ENCODE results near the gene SNRK. TPM values are rescaled to one million over a fixed set of nuclear protein-coding genes. Genes with fewer than 3 reads are reported as not detected.
"Not testable (repeated sequence)": the region's sequence is repeated elsewhere in the genome, so short reads cannot be mapped to it uniquely, and the experiment has no call there.

SNRK gene
- total RNA-seq, 1 donor from 2014 or later: 50.6 TPM

GRCh38 chr3:43347774-43348173, 61.4 kb downstream of the SNRK start:
- H3K4me3 ChIP-seq (ENCODE audit: low read length in 3 of 3): no peak overlapping the region
- peaks cover 0 to 2% (median 0%) of the 10 kb centered on the region in 3 donors for H3K9me3 ChIP-seq (ENCODE audit: control insufficient read depth in 3 of 3, low read length in 3 of 3)
- peaks cover 46 to 52% (median 47%) of the 10 kb centered on the region in 3 donors for H3K36me3 ChIP-seq (ENCODE audit: control insufficient read depth in 3 of 3, insufficient read depth in 3 of 3, low read length in 3 of 3)
- no peaks in the 10 kb centered on the region for H3K27me3 ChIP-seq (ENCODE audit: control insufficient read depth in 3 of 3, insufficient read depth in 3 of 3, low read length in 3 of 3)
- peaks cover 0 to 6% (median 3%) of the 10 kb centered on the region in 3 donors for H3K4me1 ChIP-seq (ENCODE audit: control insufficient read depth in 3 of 3, insufficient read depth in 3 of 3, low read length in 3 of 3)
- H3K9ac ChIP-seq (ENCODE audit: low read depth in 1 of 3, low read length in 3 of 3): no peak overlapping the region
- no peak overlapping the region for H3K27ac ChIP-seq (ENCODE audit: low read depth, low read length)

- Histone ChIP-seq H3K27me3 (ENCODE audit: control insufficient read depth in 3 of 3, insufficient read depth in 3 of 3, low read length in 3 of 3) (no peaks in the 10 kb centered on the region), H3K9ac (ENCODE audit: low read depth in 1 of 3, low read length in 3 of 3) (no peak overlapping the region), H3K4me1 (ENCODE audit: control insufficient read depth in 3 of 3, insufficient read depth in 3 of 3, low read length in 3 of 3) (peaks cover 0 to 6% (median 3%) of the 10 kb centered on the region in 3 donors), H3K9me3 (ENCODE audit: control insufficient read depth in 3 of 3, low read length in 3 of 3) (peaks cover 0 to 3% (median 0%) of the 10 kb centered on the region in 3 donors), H3K36me3 (ENCODE audit: control insufficient read depth in 3 of 3, insufficient read depth in 3 of 3, low read length in 3 of 3) (peaks cover 43 to 49% (median 45%) of the 10 kb centered on the region in 3 donors), H3K4me3 (ENCODE audit: low read length in 3 of 3) (no peak overlapping the region), H3K27ac (ENCODE audit: low read depth, low read length) (no peak overlapping the region)
Observed at GRCh38 chr3:43348350-43348749, 62.0 kb downstream of the SNRK start.

- H3K9me3 ChIP-seq (ENCODE audit: control insufficient read depth in 3 of 3, low read length in 3 of 3): peaks cover 0 to 9% (median 0%) of the 10 kb centered on the region in 3 donors
- H3K4me3 ChIP-seq (ENCODE audit: low read length in 3 of 3): no peak overlapping the region
- no peak overlapping the region for H3K9ac ChIP-seq (ENCODE audit: low read depth in 1 of 3, low read length in 3 of 3)
- peaks cover 0 to 6% (median 3%) of the 10 kb centered on the region in 3 donors for H3K4me1 ChIP-seq (ENCODE audit: control insufficient read depth in 3 of 3, insufficient read depth in 3 of 3, low read length in 3 of 3)
- no peaks in the 10 kb centered on the region for H3K27me3 ChIP-seq (ENCODE audit: control insufficient read depth in 3 of 3, insufficient read depth in 3 of 3, low read length in 3 of 3)
- no peak overlapping the region for H3K27ac ChIP-seq (ENCODE audit: low read depth, low read length)
- H3K36me3 ChIP-seq (ENCODE audit: control insufficient read depth in 3 of 3, insufficient read depth in 3 of 3, low read length in 3 of 3): peaks cover 37 to 43% (median 38%) of the 10 kb centered on the region in 3 donors
Observed at GRCh38 chr3:43348852-43349574, 62.7 kb downstream of the SNRK start.

GRCh38 chr3:43349716-43350115, 63.4 kb downstream of the SNRK start:
- H3K36me3 ChIP-seq (ENCODE audit: control insufficient read depth in 3 of 3, insufficient read depth in 3 of 3, low read length in 3 of 3): peaks cover 32 to 41% (median 37%) of the 10 kb centered on the region in 3 donors
- no peak overlapping the region for H3K4me3 ChIP-seq (ENCODE audit: low read length in 3 of 3)
- H3K27ac ChIP-seq (ENCODE audit: low read depth, low read length): no peak overlapping the region
- no peak overlapping the region for H3K9ac ChIP-seq (ENCODE audit: low read depth in 1 of 3, low read length in 3 of 3)
- H3K4me1 ChIP-seq (ENCODE audit: control insufficient read depth in 3 of 3, insufficient read depth in 3 of 3, low read length in 3 of 3): peaks cover 0 to 6% (median 3%) of the 10 kb centered on the region in 3 donors
- H3K9me3 ChIP-seq (ENCODE audit: control insufficient read depth in 3 of 3, low read length in 3 of 3): peaks cover 0 to 10% (median 0%) of the 10 kb centered on the region in 3 donors
- no peaks in the 10 kb centered on the region for H3K27me3 ChIP-seq (ENCODE audit: control insufficient read depth in 3 of 3, insufficient read depth in 3 of 3, low read length in 3 of 3)

GRCh38 chr3:43353393-43353792, 67.1 kb downstream of the SNRK start:
- H3K4me3 ChIP-seq (ENCODE audit: low read length in 3 of 3): no peak overlapping the region
- H3K27me3 ChIP-seq (ENCODE audit: control insufficient read depth in 3 of 3, insufficient read depth in 3 of 3, low read length in 3 of 3): no peaks in the 10 kb centered on the region
- no peak overlapping the region for H3K9ac ChIP-seq (ENCODE audit: low read depth in 1 of 3, low read length in 3 of 3)
- H3K4me1 ChIP-seq (ENCODE audit: control insufficient read depth in 3 of 3, insufficient read depth in 3 of 3, low read length in 3 of 3): peaks cover 0 to 3% (median 3%) of the 10 kb centered on the region in 3 donors
- no peak overlapping the region for H3K27ac ChIP-seq (ENCODE audit: low read depth, low read length)
- peaks cover 12 to 14% (median 14%) of the 10 kb centered on the region in 3 donors for H3K36me3 ChIP-seq (ENCODE audit: control insufficient read depth in 3 of 3, insufficient read depth in 3 of 3, low read length in 3 of 3)
- H3K9me3 ChIP-seq (ENCODE audit: control insufficient read depth in 3 of 3, low read length in 3 of 3): peaks cover 0 to 10% (median 0%) of the 10 kb centered on the region in 3 donors

GRCh38 chr3:43353923-43354670, 67.8 kb downstream of the SNRK start:
- Histone ChIP-seq H3K4me1 (ENCODE audit: control insufficient read depth in 3 of 3, insufficient read depth in 3 of 3, low read length in 3 of 3) (peaks cover 0 to 3% (median 3%) of the 10 kb centered on the region in 3 donors), H3K36me3 (ENCODE audit: control insufficient read depth in 3 of 3, insufficient read depth in 3 of 3, low read length in 3 of 3) (peaks cover 7 to 11% (median 8%) of the 10 kb centered on the region in 3 donors), H3K4me3 (ENCODE audit: low read length in 3 of 3) (no peak overlapping the region), H3K27me3 (ENCODE audit: control insufficient read depth in 3 of 3, insufficient read depth in 3 of 3, low read length in 3 of 3) (no peaks in the 10 kb centered on the region), H3K9me3 (ENCODE audit: control insufficient read depth in 3 of 3, low read length in 3 of 3) (peaks cover 0 to 10% (median 0%) of the 10 kb centered on the region in 3 donors), H3K9ac (ENCODE audit: low read depth in 1 of 3, low read length in 3 of 3) (no peak overlapping the region), H3K27ac (ENCODE audit: low read depth, low read length) (no peak overlapping the region)

GRCh38 chr3:43356033-43356432, 69.7 kb downstream of the SNRK start:
- not testable (repeated sequence) for H3K9ac ChIP-seq (ENCODE audit: low read depth in 1 of 3, low read length in 3 of 3); H3K4me1 ChIP-seq (ENCODE audit: control insufficient read depth in 3 of 3, insufficient read depth in 3 of 3, low read length in 3 of 3); H3K27me3 ChIP-seq (ENCODE audit: control insufficient read depth in 3 of 3, insufficient read depth in 3 of 3, low read length in 3 of 3); H3K36me3 ChIP-seq (ENCODE audit: control insufficient read depth in 3 of 3, insufficient read depth in 3 of 3, low read length in 3 of 3); H3K4me3 ChIP-seq (ENCODE audit: low read length in 3 of 3); H3K27ac ChIP-seq (ENCODE audit: low read depth, low read length)
- peaks cover 0 to 10% (median 0%) of the 10 kb centered on the region in 3 donors for H3K9me3 ChIP-seq (ENCODE audit: control insufficient read depth in 3 of 3, low read length in 3 of 3)

GRCh38 chr3:43361077-43361476, 74.7 kb downstream of the SNRK start:
- H3K4me1 ChIP-seq (ENCODE audit: control insufficient read depth in 3 of 3, insufficient read depth in 3 of 3, low read length in 3 of 3): peaks cover 7 to 25% (median 20%) of the 10 kb centered on the region in 3 donors
- no peaks in the 10 kb centered on the region for H3K9me3 ChIP-seq (ENCODE audit: control insufficient read depth in 3 of 3, low read length in 3 of 3)
- peaks cover 0 to 2% (median 0%) of the 10 kb centered on the region in 3 donors for H3K36me3 ChIP-seq (ENCODE audit: control insufficient read depth in 3 of 3, insufficient read depth in 3 of 3, low read length in 3 of 3)
- H3K4me3 ChIP-seq (ENCODE audit: low read length in 3 of 3): no peak overlapping the region
- H3K9ac ChIP-seq (ENCODE audit: low read depth in 1 of 3, low read length in 3 of 3): no peak overlapping the region
- no peaks in the 10 kb centered on the region for H3K27me3 ChIP-seq (ENCODE audit: control insufficient read depth in 3 of 3, insufficient read depth in 3 of 3, low read length in 3 of 3)
- H3K27ac ChIP-seq (ENCODE audit: low read depth, low read length): no peak overlapping the region

- Histone ChIP-seq H3K4me1 (ENCODE audit: control insufficient read depth in 3 of 3, insufficient read depth in 3 of 3, low read length in 3 of 3) (peaks cover 17 to 36% (median 32%) of the 10 kb centered on the region in 3 donors), H3K4me3 (ENCODE audit: low read length in 3 of 3) (no peak overlapping the region), H3K9me3 (ENCODE audit: control insufficient read depth in 3 of 3, low read length in 3 of 3) (no peaks in the 10 kb centered on the region), H3K36me3 (ENCODE audit: control insufficient read depth in 3 of 3, insufficient read depth in 3 of 3, low read length in 3 of 3) (peaks cover 0 to 2% (median 0%) of the 10 kb centered on the region in 3 donors), H3K27me3 (ENCODE audit: control insufficient read depth in 3 of 3, insufficient read depth in 3 of 3, low read length in 3 of 3) (no peaks in the 10 kb centered on the region), H3K9ac (ENCODE audit: low read depth in 1 of 3, low read length in 3 of 3) (no peak overlapping the region), H3K27ac (ENCODE audit: low read depth, low read length) (no peak overlapping the region)
Observed at GRCh38 chr3:43362183-43362582, 75.8 kb downstream of the SNRK start.

- Histone ChIP-seq H3K27ac (ENCODE audit: low read depth, low read length) (peak overlapping the region; percentile 56), H3K36me3 (ENCODE audit: control insufficient read depth in 3 of 3, insufficient read depth in 3 of 3, low read length in 3 of 3) (peaks cover 0 to 2% (median 0%) of the 10 kb centered on the region in 3 donors), H3K4me3 (ENCODE audit: low read length in 3 of 3) (no peak overlapping the region), H3K4me1 (ENCODE audit: control insufficient read depth in 3 of 3, insufficient read depth in 3 of 3, low read length in 3 of 3) (peaks cover 18 to 36% (median 32%) of the 10 kb centered on the region in 3 donors), H3K9me3 (ENCODE audit: control insufficient read depth in 3 of 3, low read length in 3 of 3) (no peaks in the 10 kb centered on the region), H3K9ac (ENCODE audit: low read depth in 1 of 3, low read length in 3 of 3) (peak overlapping the region in 1 of 3 donors; percentile 11), H3K27me3 (ENCODE audit: control insufficient read depth in 3 of 3, insufficient read depth in 3 of 3, low read length in 3 of 3) (no peaks in the 10 kb centered on the region)
Observed at GRCh38 chr3:43362961-43363360, 76.6 kb downstream of the SNRK start.
